Stimulated activated CD4-positive, alpha-beta T cell treated with anti-CD3 and anti-CD28 coated beads, Interleukin-2, amount 100 ng/mL, for 4 hours (primary cell): ENCODE data around the gene FGD4.

Source experiments
- DNase-seq: peaks from one replicate; pipeline ENCODE4 v3.0.0-alpha.2; 2020; ENCODE audit warnings: low read depth

FGD4 gene

GRCh38 chr12:32457251-32458025, 58.1 kb downstream of the FGD4 start:
- DNase-seq: no peak

GRCh38 chr12:32460638-32461037, 61.3 kb downstream of the FGD4 start:
- no peak for DNase-seq

GRCh38 chr12:32462908-32463307, 63.5 kb downstream of the FGD4 start:
- DNase-seq: no peak

- no peak for DNase-seq
These were observed 66.8 kb downstream of the FGD4 start for GRCh38 chr12:32466187-32466586.

GRCh38 chr12:32466986-32467711, 67.8 kb downstream of the FGD4 start:
- DNase-seq: no peak

- DNase-seq: no peak
These were observed 68.9 kb downstream of the FGD4 start for GRCh38 chr12:32467959-32468863.

- no peak for DNase-seq
These were observed 71.6 kb downstream of the FGD4 start for GRCh38 chr12:32470936-32471470.

GRCh38 chr12:32471591-32472001, 72.2 kb downstream of the FGD4 start:
- DNase-seq: no peak

GRCh38 chr12:32475724-32476123, 76.4 kb downstream of the FGD4 start:
- no peak for DNase-seq

GRCh38 chr12:32476446-32476845, 77.1 kb downstream of the FGD4 start:
- DNase-seq: no peak

GRCh38 chr12:32477714-32478113, 78.4 kb downstream of the FGD4 start:
- DNase-seq: no peak

GRCh38 chr12:32478166-32478565, 78.8 kb downstream of the FGD4 start:
- DNase-seq: no peak

- DNase-seq: no peak
These were observed 79.7 kb downstream of the FGD4 start for GRCh38 chr12:32478858-32479725.

GRCh38 chr12:32482226-32482625, 82.9 kb downstream of the FGD4 start:
- DNase-seq: no peak

GRCh38 chr12:32483499-32483898, 84.1 kb downstream of the FGD4 start:
- no peak for DNase-seq

- no peak for DNase-seq
These were observed 84.6 kb downstream of the FGD4 start for GRCh38 chr12:32483993-32484392.

- DNase-seq: no peak
These were observed 86.8 kb downstream of the FGD4 start for GRCh38 chr12:32486158-32486557.

- DNase-seq: no peak
These were observed 88.8 kb downstream of the FGD4 start for GRCh38 chr12:32488132-32488531.

GRCh38 chr12:32489070-32489469, 89.7 kb downstream of the FGD4 start:
- DNase-seq: no peak

- DNase-seq: no peak
These were observed 91.4 kb downstream of the FGD4 start for GRCh38 chr12:32490801-32491200.

- no peak for DNase-seq
These were observed 93.9 kb downstream of the FGD4 start for GRCh38 chr12:32493282-32493681.
